Islet of Langerhans (tissue), 1 donor: ENCODE measurements around the gene PBX4.

Experiments
- FAIRE-seq: peaks from one replicate; lab custom pipeline; 2011; peaks lifted over from hg19 to GRCh38; lab: Jason Lieb, UNC

PBX4 gene

GRCh38 chr19:19539698-19540063, 78.8 kb downstream of the PBX4 start:
- FAIRE-seq = no peak

GRCh38 chr19:19538785-19539166, 79.7 kb downstream of the PBX4 start:
- FAIRE-seq = no peak

GRCh38 chr19:19538061-19538784, 80.3 kb downstream of the PBX4 start, which contains the start of gene CILP2:
Gene CILP2, plus strand, starts transcription at chr19:19538265. Its CDS starts 85 bp downstream, at chr19:19538350.
- no peak for FAIRE-seq

- no peak for FAIRE-seq
Measured at GRCh38 chr19:19537075-19538048, 81.1 kb downstream of the PBX4 start.

- FAIRE-seq = no peak
Measured at GRCh38 chr19:19535311-19536191, 82.9 kb downstream of the PBX4 start.

- FAIRE-seq = no peak
Measured at GRCh38 chr19:19534556-19535265, 83.8 kb downstream of the PBX4 start.

GRCh38 chr19:19533841-19534240, 84.6 kb downstream of the PBX4 start:
- FAIRE-seq = no peak

GRCh38 chr19:19532806-19533701, 85.4 kb downstream of the PBX4 start:
- FAIRE-seq = no peak

GRCh38 chr19:19531951-19532805, 86.3 kb downstream of the PBX4 start:
- no peak for FAIRE-seq

GRCh38 chr19:19530889-19531288, 87.6 kb downstream of the PBX4 start:
- no peak for FAIRE-seq

- no peak for FAIRE-seq
Measured at GRCh38 chr19:19530423-19530804, 88.1 kb downstream of the PBX4 start.

- no peak for FAIRE-seq
Measured at GRCh38 chr19:19529783-19530422, 88.6 kb downstream of the PBX4 start.

GRCh38 chr19:19528721-19529490, 89.6 kb downstream of the PBX4 start, which contains the start of gene YJEFN3:
Gene YJEFN3, plus strand, starts transcription at chr19:19528911. Its CDS starts 22 bp downstream, at chr19:19528933.
- no peak for FAIRE-seq

- FAIRE-seq = no peak
Measured at GRCh38 chr19:19527674-19528625, 90.5 kb downstream of the PBX4 start.

GRCh38 chr19:19527371-19527656, 91.2 kb downstream of the PBX4 start:
- FAIRE-seq = no peak

GRCh38 chr19:19526581-19527370, 91.7 kb downstream of the PBX4 start:
- FAIRE-seq = no peak
